K562 (cell line): ENCODE data around the gene PET100. TPM values are rescaled to one million over a fixed set of nuclear protein-coding genes. Genes with fewer than 3 reads are reported as not detected.

Experiments used
- ATAC-seq: fragments of 200-7000 bp; cut with Tn5 transposase; 3 replicates; pipeline ENCODE4 v1.9.1; 2020; ENCODE audit warnings: moderate library complexity
- BruUV-seq: library from RNA; stranded (reverse); fragments of 400-500 nt; replicated peaks from 2 replicates; lab custom pipeline; 2021; lab: Mats Ljungman, UMichigan
- CTCF ChIA-PET: fragments of 300-600 bp; formaldehyde crosslinking; extraction: SDS; loops from one replicate; lab custom pipeline; 2021; ENCODE audit warnings: low intra/inter-chr PET ratio; lab: Yijun Ruan, JAX
- POLR2A ChIA-PET: fragments of 300-600, 350-650 bp; sonication (Branson Sonifier 250); formaldehyde crosslinking; extraction: SDS; loops from one replicate; lab custom pipeline; 2021; ENCODE audit warnings: antibody characterized with exemption, inconsistent platforms; lab: Yijun Ruan, JAX
- DNase-seq, 4 experiments: peaks; one replicate each; pipeline versions ENCODE4 v3.0.0 to v3.0.0-alpha.2; 2011 to 2018; ENCODE audit warnings: low spot score in 3 of 4, mixed read lengths in 3 of 4; ENCODE audit errors: extremely low read depth in 1 of 4
- FAIRE-seq: peaks from 2 replicates; lab custom pipeline; 2011; peaks lifted over from hg19 to GRCh38; lab: Jason Lieb, UNC
- H2AFZ ChIP-seq: 2 replicates; pipeline ENCODE4 v1.6.0; 2011; ENCODE audit warnings: low read depth, low read length, control low read depth, inconsistent platforms
- H3K27ac ChIP-seq: fragments of 200-600 bp; 3 replicates; pipeline ENCODE4 v1.8.0; 2011; ENCODE audit warnings: low read depth, mild to moderate bottlenecking, control low read depth, inconsistent platforms, low read length, moderate library complexity, mixed read lengths; ENCODE audit errors: extremely low read depth
- H3K27me3 ChIP-seq, 2 experiments: fragments of 300-600 bp in 1 of 2; 2 replicates in 1 of 2; 3 replicates in 1 of 2; pipeline versions ENCODE4 v1.6.0 to v1.8.0; 2011; ENCODE audit warnings: inconsistent platforms in 2 of 2, low read length in 2 of 2, mild to moderate bottlenecking in 1 of 2, mixed read lengths in 1 of 2, moderate library complexity in 1 of 2; ENCODE audit not compliant: control insufficient read depth in 2 of 2, insufficient read depth in 2 of 2
- H3K36me3 ChIP-seq: fragments of 300-600 bp; 3 replicates; pipeline ENCODE4 v1.8.0; 2011; ENCODE audit warnings: mild to moderate bottlenecking, low read length, inconsistent platforms; ENCODE audit not compliant: control insufficient read depth, insufficient read depth
- H3K4me1 ChIP-seq, 2 experiments: fragments of 200-600 bp in 1 of 2; replicated peaks in 1 of 2; 2 replicates in 1 of 2; 3 replicates in 1 of 2; pipeline versions ENCODE4 v1.5.1 to v1.8.0; 2011; ENCODE audit warnings: inconsistent platforms in 2 of 2, low read length in 2 of 2, mild to moderate bottlenecking in 1 of 2, mixed read lengths in 1 of 2, moderate library complexity in 1 of 2; ENCODE audit not compliant: control insufficient read depth in 2 of 2, insufficient read depth in 2 of 2
- H3K4me2 ChIP-seq: 2 replicates; pipeline ENCODE4 v1.6.1; 2011; ENCODE audit warnings: low read length, control low read depth, inconsistent platforms, mixed read lengths; ENCODE audit not compliant: insufficient read depth
- H3K4me3 ChIP-seq: fragments of 200-600 bp; sonication (generic), shearing (Covaris generic); 2 replicates; pipeline ENCODE4 v1.5.1; 2016; ENCODE audit warnings: control low read depth, inconsistent platforms
- H3K79me2 ChIP-seq: fragments of 200-600 bp; 3 replicates; pipeline ENCODE4 v1.8.0; 2011; ENCODE audit warnings: low read length, inconsistent platforms; ENCODE audit not compliant: control insufficient read depth, insufficient read depth
- H3K9ac ChIP-seq, 2 experiments: 2 replicates each; pipeline versions ENCODE4 v1.6.0 to v1.6.1; 2011; ENCODE audit warnings: low read depth in 2 of 2, low read length in 2 of 2, control low read depth in 1 of 2, inconsistent platforms in 1 of 2, mild to moderate bottlenecking in 1 of 2, mixed read lengths in 1 of 2; ENCODE audit not compliant: insufficient read depth in 1 of 2
- H3K9me1 ChIP-seq: one replicate; pipeline ENCODE4 v1.6.0; 2011; ENCODE audit warnings: inconsistent platforms, mild to moderate bottlenecking, low read length, moderate library complexity; ENCODE audit not compliant: control insufficient read depth, insufficient read depth
- H3K9me3 ChIP-seq: replicated peaks from 2 replicates; pipeline ENCODE4 v1.5.1; 2011; ENCODE audit warnings: low read depth, low read length, inconsistent platforms; ENCODE audit not compliant: control insufficient read depth, insufficient read depth
- H4K20me1 ChIP-seq: replicated peaks from 2 replicates; pipeline ENCODE4 v1.6.1; 2011; ENCODE audit warnings: low read length, inconsistent platforms, mixed read lengths; ENCODE audit not compliant: control insufficient read depth, insufficient read depth
- ATF3 ChIP-seq, 2 experiments: fragments of 450-650 bp in 1 of 2; sonication (generic) in 1 of 2; formaldehyde crosslinking in 1 of 2; IDR thresholded peaks in 1 of 2; conservative IDR thresholded peaks in 1 of 2; 2 replicates each; pipeline versions ENCODE4 v1.6.1 to v1.8.1; 2016 to 2023; ENCODE audit warnings: mild to moderate bottlenecking in 2 of 2, moderate library complexity in 2 of 2, inconsistent platforms in 1 of 2, missing genetic modification reagents in 1 of 2
- CEBPB ChIP-seq: fragments of 450-650 bp; IDR thresholded peaks from 2 replicates; pipeline ENCODE4 v1.6.1; 2016; ENCODE audit warnings: missing genetic modification characterization, missing compliant biosample characterization
- CEBPG ChIP-seq, 3 experiments: fragments of 200-800 bp in 1 of 3; sonication (Bioruptor generic) in 1 of 3; sonication (generic) in 1 of 3; formaldehyde crosslinking in 1 of 3; IDR thresholded peaks in 2 of 3; conservative IDR thresholded peaks in 1 of 3; 2 replicates each; pipeline versions ENCODE4 v1.6.1 to v1.8.0; 2016 to 2022; ENCODE audit warnings: missing compliant biosample characterization in 2 of 3, missing genetic modification characterization in 2 of 3, mild to moderate bottlenecking in 1 of 3, missing genetic modification reagents in 1 of 3
- WGBS: fragments of 100-300 bp; shearing (Covaris generic); methylation state at CpG from one replicate; pipeline ENCODE4 v1.1.6; 2016; ENCODE audit warnings: low coverage, mixed read lengths; ENCODE audit not compliant: insufficient coverage; ENCODE audit errors: missing lambda C conversion rate; 5-methylcytosine and 5-hydroxymethylcytosine counted together
- in situ Hi-C: fragments of 300-500 bp; cut with MboI; formaldehyde crosslinking; loops from 4 replicates; pipeline ENCODE4 v1.15.0; 2018; ENCODE audit warnings: inconsistent platforms, mixed read lengths
- intact Hi-C: fragments of 100-400 bp; cut with micrococcal nuclease; formaldehyde crosslinking; loops from 2 replicates; pipeline ENCODE4 v1.14.2; 2022
- polyA plus RNA-seq, 8 experiments: library from polyadenylated mRNA; depleted of rRNA in 4 of 8; stranded (reverse) in 5 of 8; unstranded in 3 of 8; fragments of >200 nt; fragmentation: Nextera tagmentation in 2 of 8; fragmentation: Illumina TruSeq in 1 of 8; extraction: Ambion mirVana in 2 of 8; extraction: Trizol in 1 of 8; gene quantifications; 2 replicates each; pipeline versions ENCODE4 v1.2.1 to v1.2.3, GENCODE V29; 2011 to 2014; ENCODE audit warnings: inconsistent platforms in 1 of 8, missing spikeins in 1 of 8
- total RNA-seq, 7 experiments: library from RNA; depleted of rRNA in 6 of 7; stranded (reverse); fragments of >200 nt in 6 of 7; fragmentation: Illumina TruSeq in 2 of 7; extraction: Trizol in 2 of 7; gene quantifications; 2 replicates each; pipeline versions ENCODE4 v1.2.1 to v1.2.3, GENCODE V29; 2011 to 2021; ENCODE audit warnings: low replicate concordance in 1 of 7

Gene PET100
- total and polyA plus RNA-seq, 9 of the 15 experiments (the other 6 are each of a cell fraction or from before 2014, with no cell fraction given) = 62.3 to 351 (median 98.3) TPM

DNA sequence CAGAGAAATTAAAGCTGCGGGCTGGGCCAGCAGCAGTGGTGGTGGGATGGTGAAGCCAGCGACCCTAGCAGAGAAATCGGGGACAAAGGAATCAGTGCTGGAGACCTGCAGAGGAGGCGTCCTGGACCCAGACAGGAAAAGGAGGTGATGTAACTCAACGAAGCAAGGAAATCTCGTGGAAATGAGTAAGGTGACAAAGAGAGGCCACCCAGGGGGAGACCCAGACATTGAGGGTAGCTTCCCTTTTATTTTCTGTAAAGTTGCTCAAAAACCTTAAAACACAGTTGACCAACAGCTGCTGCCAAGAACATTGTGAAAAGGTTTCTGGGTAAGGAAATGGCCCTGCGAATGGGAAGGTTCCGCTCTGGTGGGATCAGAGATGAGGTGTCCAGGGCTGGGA lies 26.0 kb downstream of the PET100 start:
- ATAC-seq (no peak), FAIRE-seq (no peak), DNase-seq (no peak)
- Histone ChIP-seq H3K27ac (no peak overlapping the region), H3K27me3 (peaks cover 4% of the 10 kb centered on the region in 2 experiments; a peak in 2 of 5 replicates), H3K9me3 (no peaks in the 10 kb centered on the region), H2AFZ (no peak overlapping the region), H4K20me1 (no peaks in the 10 kb centered on the region), H3K36me3 (no peaks in the 10 kb centered on the region), H3K4me2 (no peak overlapping the region), H3K9me1 (no peaks in the 10 kb centered on the region), H3K79me2 (no peaks in the 10 kb centered on the region), H3K9ac (no peak overlapping the region), H3K4me1 (peaks cover 2 to 9% of the 10 kb centered on the region in 2 experiments; a peak in 3 of 5 replicates), H3K4me3 (no peak overlapping the region)
- 30% methylated on average over 8 of the region's 8 CpGs for WGBS
- POLR2A ChIA-PET = no interaction called here
- no TSS peak for BruUV-seq
- intact Hi-C loops (no loop called here), in situ Hi-C loops (no loop called here)
- CTCF ChIA-PET = no interaction called here
- TF ChIP-seq CEBPB (no peak), CEBPG (CRISPR knock-in tag; IDR thresholded peaks at IDR 0.05) (no peak), CEBPG (tag; conservative IDR thresholded peaks at IDR 0.05 in 1 of 2, IDR thresholded peaks at IDR 0.05 in 1 of 2) (0 out of 4 replicates have a peak, but pooled peaks of 1 of the 2 experiments have one; percentile 37), ATF3 (IDR thresholded peaks at IDR 0.05) (peak; percentile 51; the same call in 1 of the 2 replicates), ATF3 (CRISPR knock-in tag; conservative IDR thresholded peaks at IDR 0.05) (no peak)
